ENCODE results near the gene TNFSF11.

DNA sequence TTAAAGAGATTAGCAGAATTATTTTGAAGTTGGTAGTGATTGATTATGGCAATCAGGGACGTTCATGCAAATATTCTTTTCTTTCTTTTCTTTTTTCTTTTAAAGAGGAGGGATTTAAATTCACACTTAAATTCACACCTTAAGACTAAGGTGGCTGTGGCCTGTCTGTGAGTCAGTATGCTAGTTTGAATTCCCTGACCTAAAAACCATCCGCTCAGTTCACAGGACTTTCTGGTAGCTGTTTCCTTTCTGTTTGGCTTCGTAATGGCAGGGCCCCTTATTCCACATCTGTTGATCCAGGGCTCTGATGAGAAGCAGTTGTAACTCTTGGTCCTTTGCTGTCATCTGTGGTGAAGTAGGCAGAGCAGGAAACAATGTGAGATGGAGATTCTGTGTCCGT, 7.5 kb downstream of the TNFSF11 start:
- TF ChIP-seq, protein P1, sequence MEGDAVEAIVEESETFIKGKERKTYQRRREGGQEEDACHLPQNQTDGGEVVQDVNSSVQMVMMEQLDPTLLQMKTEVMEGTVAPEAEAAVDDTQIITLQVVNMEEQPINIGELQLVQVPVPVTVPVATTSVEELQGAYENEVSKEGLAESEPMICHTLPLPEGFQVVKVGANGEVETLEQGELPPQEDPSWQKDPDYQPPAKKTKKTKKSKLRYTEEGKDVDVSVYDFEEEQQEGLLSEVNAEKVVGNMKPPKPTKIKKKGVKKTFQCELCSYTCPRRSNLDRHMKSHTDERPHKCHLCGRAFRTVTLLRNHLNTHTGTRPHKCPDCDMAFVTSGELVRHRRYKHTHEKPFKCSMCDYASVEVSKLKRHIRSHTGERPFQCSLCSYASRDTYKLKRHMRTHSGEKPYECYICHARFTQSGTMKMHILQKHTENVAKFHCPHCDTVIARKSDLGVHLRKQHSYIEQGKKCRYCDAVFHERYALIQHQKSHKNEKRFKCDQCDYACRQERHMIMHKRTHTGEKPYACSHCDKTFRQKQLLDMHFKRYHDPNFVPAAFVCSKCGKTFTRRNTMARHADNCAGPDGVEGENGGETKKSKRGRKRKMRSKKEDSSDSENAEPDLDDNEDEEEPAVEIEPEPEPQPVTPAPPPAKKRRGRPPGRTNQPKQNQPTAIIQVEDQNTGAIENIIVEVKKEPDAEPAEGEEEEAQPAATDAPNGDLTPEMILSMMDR (IDR thresholded peaks at IDR 0.05) = no peak
- TF ChIP-seq EZH2 (IDR thresholded peaks at IDR 0.05; ENCODE audit: borderline replicate concordance, insufficient read depth, low read depth, low read length, poor library complexity, severe bottlenecking) = no peak
